Psoas muscle (tissue), 8 donors: ENCODE measurements around the gene CYP2W1. TPM values are rescaled to one million over a fixed set of nuclear protein-coding genes. Genes with fewer than 3 reads are reported as not detected.

ENCODE experiments used
- ATAC-seq, 4 donors: fragments of 200-7000 bp; cut with Tn5 transposase; one replicate each; pipeline ENCODE4 v1.9.1; 2020; ENCODE audit warnings: moderate library complexity in 3 of 4, mild to moderate bottlenecking in 2 of 4
- DNase-seq, 2 donors: peaks; one replicate each; pipeline ENCODE4 v3.0.0-alpha.2; 2020
- H3K27ac ChIP-seq: fragments of 200-600 bp; one replicate; pipeline ENCODE4 v1.8.0; 2022
- H3K27me3 ChIP-seq, 3 donors: fragments of 200-600 bp in 1 of 3; one replicate each; pipeline versions ENCODE4 v1.6.1 to v1.8.0; 2013 to 2022; ENCODE audit warnings: low read length in 2 of 3, mild to moderate bottlenecking in 2 of 3, moderate library complexity in 1 of 3; ENCODE audit not compliant: insufficient read depth in 3 of 3
- H3K36me3 ChIP-seq, 2 donors: fragments of 200-600 bp in 1 of 2; one replicate each; pipeline versions ENCODE4 v1.6.1 to v1.8.0; 2013 to 2022; ENCODE audit warnings: low read depth in 1 of 2, mild to moderate bottlenecking in 1 of 2, moderate library complexity in 1 of 2; ENCODE audit not compliant: insufficient read depth in 1 of 2
- H3K4me1 ChIP-seq: fragments of 200-600 bp; one replicate; pipeline ENCODE4 v1.8.0; 2022
- H3K4me3 ChIP-seq: fragments of 200-600 bp; one replicate; pipeline ENCODE4 v1.8.0; 2022; ENCODE audit warnings: mild to moderate bottlenecking
- H3K9me3 ChIP-seq: fragments of 200-600 bp; one replicate; pipeline ENCODE4 v1.8.0; 2022
- CTCF ChIP-seq: fragments of 200-600 bp; IDR thresholded peaks from one replicate; pipeline ENCODE4 v1.8.0; 2022; ENCODE audit warnings: antibody characterized with exemption
- WGBS, 3 donors: extraction: QIAGEN DNeasy Blood & Tissue Kit; methylation state at CpG; one replicate each; pipeline versions ENCODE4 v1.1.6 to v1.1.7; 2013; 5-methylcytosine and 5-hydroxymethylcytosine counted together
- intact Hi-C, 2 donors: fragments of 100-400 bp; cut with DNase I; formaldehyde crosslinking; loops; one replicate each; pipeline versions ENCODE4 v1.11.0 to v1.14.2; 2022
- polyA plus RNA-seq, 3 donors: library from polyadenylated mRNA; stranded (reverse); fragments of 200-250 nt; gene quantifications; one replicate each; pipeline ENCODE4 v1.2.3, GENCODE V29; 2013
- total RNA-seq, 4 donors: library from RNA; stranded (reverse); fragmentation: NEBNext Ultra II Directional in 2 of 4; extraction: Animal tissue kit (Norgen Biotek cat#: 25700) in 2 of 4; gene quantifications; one replicate each; pipeline versions ENCODE4 v1.2.1 to v1.2.4, GENCODE V29; 2021 to 2023
- donor health status: healthy with polysubstance abuse.
- donor health status: DM: no; HTN: no; CAD: no; lungs with moderate emphysema.
- donor health status: Bipolar disorder and iron deficiency.
- donor health status: healthy.
- donor health status: DM: yes; HTN: yes; CAD: no.
- donor health status: DM: no; HTN: no; CAD: no.
- donor health status: DM: no; HTN: no; CAD: no.
- donor health status: DM: yes; HTN: yes; CAD: no.

The CYP2W1 gene
- total and polyA plus RNA-seq, 7 donors, result not detected

GRCh38 chr7:981793-982510 lies 1.0 kb upstream of the CYP2W1 start:
- H3K36me3 ChIP-seq, result no peaks in the 10 kb centered on the region
- ATAC-seq (no peak), DNase-seq (no peak)
- H3K9me3 ChIP-seq, result no peaks in the 10 kb centered on the region
- no peak overlapping the region for H3K27ac ChIP-seq
- no peak for TF ChIP-seq CTCF
- intact Hi-C loops, result no loop called here
- no peak overlapping the region for H3K4me3 ChIP-seq
- no peaks in the 10 kb centered on the region for H3K4me1 ChIP-seq
- 70 to 83% (median 74%) methylated on average over 19 of the region's 19 CpGs for WGBS, 3 donors
- peaks cover 0 to 40% (median 13%) of the 10 kb centered on the region in 3 donors for H3K27me3 ChIP-seq

- WGBS, 3 donors, result 46 to 49% (median 47%) methylated on average over 10 of the region's 10 CpGs
- TF ChIP-seq CTCF, result no peak
- no peak overlapping the region for H3K4me3 ChIP-seq
- no peaks in the 10 kb centered on the region for H3K36me3 ChIP-seq
- intact Hi-C loops, result no loop called here
- no peaks in the 10 kb centered on the region for H3K4me1 ChIP-seq
- no peak overlapping the region for H3K27ac ChIP-seq
- H3K27me3 ChIP-seq, result peaks cover 0 to 46% (median 13%) of the 10 kb centered on the region in 3 donors
- DNase-seq (no peak), ATAC-seq (no peak)
- no peaks in the 10 kb centered on the region for H3K9me3 ChIP-seq
Observed at GRCh38 chr7:982511-983003, 424 bp upstream of the CYP2W1 start.

GRCh38 chr7:983616-984071 lies 663 bp downstream of the CYP2W1 start:
- no peak overlapping the region for H3K27ac ChIP-seq
- H3K36me3 ChIP-seq, result no peaks in the 10 kb centered on the region
- no peaks in the 10 kb centered on the region for H3K9me3 ChIP-seq
- peaks cover 0 to 57% (median 15%) of the 10 kb centered on the region in 3 donors for H3K27me3 ChIP-seq
- whole genome bisulfite sequencing, 3 donors, result 74 to 79% (median 79%) methylated on average over 20 of the region's 20 CpGs
- no peaks in the 10 kb centered on the region for H3K4me1 ChIP-seq
- intact Hi-C loops, result no loop called here
- DNase-seq (no peak), ATAC-seq (peak in 1 of 4 donors; percentile 3)
- H3K4me3 ChIP-seq, result no peak overlapping the region
- TF ChIP-seq CTCF, result no peak

- H3K4me1 ChIP-seq, result no peaks in the 10 kb centered on the region
- H3K27me3 ChIP-seq, result peaks cover 0 to 66% (median 18%) of the 10 kb centered on the region in 3 donors
- TF ChIP-seq CTCF, result no peak
- no peaks in the 10 kb centered on the region for H3K36me3 ChIP-seq
- DNase-seq, result no peak
- no peaks in the 10 kb centered on the region for H3K9me3 ChIP-seq
- 69 to 77% (median 76%) methylated on average over 38 to 39 of the region's 39 CpGs for WGBS, 3 donors
- intact Hi-C loops, result no loop called here
- ATAC-seq, result no peak
- H3K27ac ChIP-seq, result no peak overlapping the region
- H3K4me3 ChIP-seq, result no peak overlapping the region
Observed at GRCh38 chr7:984361-985126, 1.6 kb downstream of the CYP2W1 start.
